ENCODE results near the gene USB1. TPM values are rescaled to one million over a fixed set of nuclear protein-coding genes. Genes with fewer than 3 reads are reported as not detected.

Gene USB1
- total and polyA plus RNA-seq, 2 experiments from 2014 or later: 79.6 to 118 TPM

DNA sequence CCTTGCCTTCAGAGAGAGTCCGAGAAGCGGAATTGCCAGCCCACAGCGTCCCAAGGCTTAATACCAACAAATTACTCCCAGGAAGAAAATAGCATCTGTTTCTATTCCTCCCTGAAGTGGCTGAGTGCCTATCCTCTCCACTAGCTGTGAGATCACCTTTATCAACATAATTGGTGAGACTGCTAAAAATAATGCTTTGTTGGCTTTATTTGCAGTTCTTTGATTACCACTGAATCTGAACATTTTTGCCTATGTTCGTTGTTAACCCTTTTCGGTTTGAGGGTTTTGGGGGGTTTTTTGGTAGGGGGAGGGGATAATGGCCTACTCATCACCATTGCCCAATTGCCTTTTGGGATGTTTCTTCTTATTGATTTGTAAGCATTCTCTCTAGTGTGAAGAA, 55.4 kb downstream of the USB1 start:
- no peaks in the 10 kb centered on the region for H3K79me2 ChIP-seq (replicated peaks; ENCODE audit: insufficient read depth)
- H3K36me3 Mint-ChIP-seq (ENCODE audit: low read depth): no peaks in the 10 kb centered on the region
- H3K9me2 ChIP-seq (ENCODE audit: insufficient read depth): no peaks in the 10 kb centered on the region
- no peak overlapping the region for H3K27ac Mint-ChIP-seq
- H3K4me2 ChIP-seq: no peak overlapping the region
- no peaks in the 10 kb centered on the region for H3K27me3 ChIP-seq (ENCODE audit: insufficient read depth)
- H3K4me3 ChIP-seq: no peak overlapping the region
- no peak for ATAC-seq
- no peaks in the 10 kb centered on the region for H3F3A ChIP-seq (replicated peaks; ENCODE audit: low read depth)
- H3K27ac ChIP-seq (ENCODE audit: low read depth): no peak overlapping the region
- TF ChIP-seq POLR2AphosphoS5 (IDR thresholded peaks at IDR 0.05; ENCODE audit: low read depth): no peak
- H4K20me1 ChIP-seq (replicated peaks; ENCODE audit: insufficient read depth): no peaks in the 10 kb centered on the region
- DNase-seq (ENCODE audit: low spot score): no peak
- H3K27me3 Mint-ChIP-seq (ENCODE audit: insufficient read depth, low read depth, poor library complexity): peaks cover 7% of the 10 kb centered on the region
- peaks cover 5% of the 10 kb centered on the region; the same call in 2 of the 3 replicates for H3K4me1 Mint-ChIP-seq
- H3K36me3 ChIP-seq (ENCODE audit: insufficient read depth): no peaks in the 10 kb centered on the region
- no peak overlapping the region for H2AFZ ChIP-seq
- no peak overlapping the region for H3K4me3 Mint-ChIP-seq
- H3K9me3 Mint-ChIP-seq: no peaks in the 10 kb centered on the region
- no peaks in the 10 kb centered on the region for H3K4me1 ChIP-seq (ENCODE audit: insufficient read depth)

GRCh38 chr16:58057121-58057520, 55.9 kb downstream of the USB1 start:
- Histone ChIP-seq H3K4me2 (no peak overlapping the region), H3K4me3 (no peak overlapping the region), H3K4me1 (ENCODE audit: insufficient read depth) (no peaks in the 10 kb centered on the region), H2AFZ (no peak overlapping the region), H3K27ac (ENCODE audit: low read depth) (no peak overlapping the region), H3K27me3 (ENCODE audit: insufficient read depth) (no peaks in the 10 kb centered on the region), H3K9me2 (ENCODE audit: insufficient read depth) (no peaks in the 10 kb centered on the region), H3F3A (replicated peaks; ENCODE audit: low read depth) (no peaks in the 10 kb centered on the region), H4K20me1 (replicated peaks; ENCODE audit: insufficient read depth) (no peaks in the 10 kb centered on the region), H3K36me3 (ENCODE audit: insufficient read depth) (no peaks in the 10 kb centered on the region), H3K79me2 (replicated peaks; ENCODE audit: insufficient read depth) (no peaks in the 10 kb centered on the region)
- DNase-seq (ENCODE audit: low spot score): no peak
- Mint-ChIP-seq H3K27ac (no peak overlapping the region), H3K36me3 (ENCODE audit: low read depth) (no peaks in the 10 kb centered on the region), H3K4me1 (peaks cover 5% of the 10 kb centered on the region; the same call in 2 of the 3 replicates), H3K9me3 (no peaks in the 10 kb centered on the region), H3K27me3 (ENCODE audit: insufficient read depth, low read depth, poor library complexity) (peaks cover 7% of the 10 kb centered on the region), H3K4me3 (no peak overlapping the region)
- no peak for ATAC-seq
- TF ChIP-seq NANOG (IDR thresholded peaks at IDR 0.05; ENCODE audit: borderline replicate concordance): no peak
- no peak for TF ChIP-seq STAT1 (IDR thresholded peaks at IDR 0.05; ENCODE audit: unreplicated experiment)
- TF ChIP-seq CREB1 (CRISPR knock-in tag; IDR thresholded peaks at IDR 0.05; ENCODE audit: low read depth): no peak
- TF ChIP-seq, protein P1, sequence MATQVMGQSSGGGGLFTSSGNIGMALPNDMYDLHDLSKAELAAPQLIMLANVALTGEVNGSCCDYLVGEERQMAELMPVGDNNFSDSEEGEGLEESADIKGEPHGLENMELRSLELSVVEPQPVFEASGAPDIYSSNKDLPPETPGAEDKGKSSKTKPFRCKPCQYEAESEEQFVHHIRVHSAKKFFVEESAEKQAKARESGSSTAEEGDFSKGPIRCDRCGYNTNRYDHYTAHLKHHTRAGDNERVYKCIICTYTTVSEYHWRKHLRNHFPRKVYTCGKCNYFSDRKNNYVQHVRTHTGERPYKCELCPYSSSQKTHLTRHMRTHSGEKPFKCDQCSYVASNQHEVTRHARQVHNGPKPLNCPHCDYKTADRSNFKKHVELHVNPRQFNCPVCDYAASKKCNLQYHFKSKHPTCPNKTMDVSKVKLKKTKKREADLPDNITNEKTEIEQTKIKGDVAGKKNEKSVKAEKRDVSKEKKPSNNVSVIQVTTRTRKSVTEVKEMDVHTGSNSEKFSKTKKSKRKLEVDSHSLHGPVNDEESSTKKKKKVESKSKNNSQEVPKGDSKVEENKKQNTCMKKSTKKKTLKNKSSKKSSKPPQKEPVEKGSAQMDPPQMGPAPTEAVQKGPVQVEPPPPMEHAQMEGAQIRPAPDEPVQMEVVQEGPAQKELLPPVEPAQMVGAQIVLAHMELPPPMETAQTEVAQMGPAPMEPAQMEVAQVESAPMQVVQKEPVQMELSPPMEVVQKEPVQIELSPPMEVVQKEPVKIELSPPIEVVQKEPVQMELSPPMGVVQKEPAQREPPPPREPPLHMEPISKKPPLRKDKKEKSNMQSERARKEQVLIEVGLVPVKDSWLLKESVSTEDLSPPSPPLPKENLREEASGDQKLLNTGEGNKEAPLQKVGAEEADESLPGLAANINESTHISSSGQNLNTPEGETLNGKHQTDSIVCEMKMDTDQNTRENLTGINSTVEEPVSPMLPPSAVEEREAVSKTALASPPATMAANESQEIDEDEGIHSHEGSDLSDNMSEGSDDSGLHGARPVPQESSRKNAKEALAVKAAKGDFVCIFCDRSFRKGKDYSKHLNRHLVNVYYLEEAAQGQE (IDR thresholded peaks at IDR 0.05; ENCODE audit: unreplicated experiment): no peak
- no peak for TF ChIP-seq EZH2phosphoT487 (IDR thresholded peaks at IDR 0.05; ENCODE audit: unreplicated experiment)
- no peak for TF ChIP-seq ZNF331 (CRISPR knock-in tag; IDR thresholded peaks at IDR 0.05; ENCODE audit: low read depth)
- no peak for TF ChIP-seq JUNB (IDR thresholded peaks at IDR 0.05; ENCODE audit: unreplicated experiment)
- TF ChIP-seq, protein P2, sequence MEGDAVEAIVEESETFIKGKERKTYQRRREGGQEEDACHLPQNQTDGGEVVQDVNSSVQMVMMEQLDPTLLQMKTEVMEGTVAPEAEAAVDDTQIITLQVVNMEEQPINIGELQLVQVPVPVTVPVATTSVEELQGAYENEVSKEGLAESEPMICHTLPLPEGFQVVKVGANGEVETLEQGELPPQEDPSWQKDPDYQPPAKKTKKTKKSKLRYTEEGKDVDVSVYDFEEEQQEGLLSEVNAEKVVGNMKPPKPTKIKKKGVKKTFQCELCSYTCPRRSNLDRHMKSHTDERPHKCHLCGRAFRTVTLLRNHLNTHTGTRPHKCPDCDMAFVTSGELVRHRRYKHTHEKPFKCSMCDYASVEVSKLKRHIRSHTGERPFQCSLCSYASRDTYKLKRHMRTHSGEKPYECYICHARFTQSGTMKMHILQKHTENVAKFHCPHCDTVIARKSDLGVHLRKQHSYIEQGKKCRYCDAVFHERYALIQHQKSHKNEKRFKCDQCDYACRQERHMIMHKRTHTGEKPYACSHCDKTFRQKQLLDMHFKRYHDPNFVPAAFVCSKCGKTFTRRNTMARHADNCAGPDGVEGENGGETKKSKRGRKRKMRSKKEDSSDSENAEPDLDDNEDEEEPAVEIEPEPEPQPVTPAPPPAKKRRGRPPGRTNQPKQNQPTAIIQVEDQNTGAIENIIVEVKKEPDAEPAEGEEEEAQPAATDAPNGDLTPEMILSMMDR (conservative IDR thresholded peaks at IDR 0.05; ENCODE audit: low read depth in 2 of 2): no peak
- TF ChIP-seq, protein P3, sequence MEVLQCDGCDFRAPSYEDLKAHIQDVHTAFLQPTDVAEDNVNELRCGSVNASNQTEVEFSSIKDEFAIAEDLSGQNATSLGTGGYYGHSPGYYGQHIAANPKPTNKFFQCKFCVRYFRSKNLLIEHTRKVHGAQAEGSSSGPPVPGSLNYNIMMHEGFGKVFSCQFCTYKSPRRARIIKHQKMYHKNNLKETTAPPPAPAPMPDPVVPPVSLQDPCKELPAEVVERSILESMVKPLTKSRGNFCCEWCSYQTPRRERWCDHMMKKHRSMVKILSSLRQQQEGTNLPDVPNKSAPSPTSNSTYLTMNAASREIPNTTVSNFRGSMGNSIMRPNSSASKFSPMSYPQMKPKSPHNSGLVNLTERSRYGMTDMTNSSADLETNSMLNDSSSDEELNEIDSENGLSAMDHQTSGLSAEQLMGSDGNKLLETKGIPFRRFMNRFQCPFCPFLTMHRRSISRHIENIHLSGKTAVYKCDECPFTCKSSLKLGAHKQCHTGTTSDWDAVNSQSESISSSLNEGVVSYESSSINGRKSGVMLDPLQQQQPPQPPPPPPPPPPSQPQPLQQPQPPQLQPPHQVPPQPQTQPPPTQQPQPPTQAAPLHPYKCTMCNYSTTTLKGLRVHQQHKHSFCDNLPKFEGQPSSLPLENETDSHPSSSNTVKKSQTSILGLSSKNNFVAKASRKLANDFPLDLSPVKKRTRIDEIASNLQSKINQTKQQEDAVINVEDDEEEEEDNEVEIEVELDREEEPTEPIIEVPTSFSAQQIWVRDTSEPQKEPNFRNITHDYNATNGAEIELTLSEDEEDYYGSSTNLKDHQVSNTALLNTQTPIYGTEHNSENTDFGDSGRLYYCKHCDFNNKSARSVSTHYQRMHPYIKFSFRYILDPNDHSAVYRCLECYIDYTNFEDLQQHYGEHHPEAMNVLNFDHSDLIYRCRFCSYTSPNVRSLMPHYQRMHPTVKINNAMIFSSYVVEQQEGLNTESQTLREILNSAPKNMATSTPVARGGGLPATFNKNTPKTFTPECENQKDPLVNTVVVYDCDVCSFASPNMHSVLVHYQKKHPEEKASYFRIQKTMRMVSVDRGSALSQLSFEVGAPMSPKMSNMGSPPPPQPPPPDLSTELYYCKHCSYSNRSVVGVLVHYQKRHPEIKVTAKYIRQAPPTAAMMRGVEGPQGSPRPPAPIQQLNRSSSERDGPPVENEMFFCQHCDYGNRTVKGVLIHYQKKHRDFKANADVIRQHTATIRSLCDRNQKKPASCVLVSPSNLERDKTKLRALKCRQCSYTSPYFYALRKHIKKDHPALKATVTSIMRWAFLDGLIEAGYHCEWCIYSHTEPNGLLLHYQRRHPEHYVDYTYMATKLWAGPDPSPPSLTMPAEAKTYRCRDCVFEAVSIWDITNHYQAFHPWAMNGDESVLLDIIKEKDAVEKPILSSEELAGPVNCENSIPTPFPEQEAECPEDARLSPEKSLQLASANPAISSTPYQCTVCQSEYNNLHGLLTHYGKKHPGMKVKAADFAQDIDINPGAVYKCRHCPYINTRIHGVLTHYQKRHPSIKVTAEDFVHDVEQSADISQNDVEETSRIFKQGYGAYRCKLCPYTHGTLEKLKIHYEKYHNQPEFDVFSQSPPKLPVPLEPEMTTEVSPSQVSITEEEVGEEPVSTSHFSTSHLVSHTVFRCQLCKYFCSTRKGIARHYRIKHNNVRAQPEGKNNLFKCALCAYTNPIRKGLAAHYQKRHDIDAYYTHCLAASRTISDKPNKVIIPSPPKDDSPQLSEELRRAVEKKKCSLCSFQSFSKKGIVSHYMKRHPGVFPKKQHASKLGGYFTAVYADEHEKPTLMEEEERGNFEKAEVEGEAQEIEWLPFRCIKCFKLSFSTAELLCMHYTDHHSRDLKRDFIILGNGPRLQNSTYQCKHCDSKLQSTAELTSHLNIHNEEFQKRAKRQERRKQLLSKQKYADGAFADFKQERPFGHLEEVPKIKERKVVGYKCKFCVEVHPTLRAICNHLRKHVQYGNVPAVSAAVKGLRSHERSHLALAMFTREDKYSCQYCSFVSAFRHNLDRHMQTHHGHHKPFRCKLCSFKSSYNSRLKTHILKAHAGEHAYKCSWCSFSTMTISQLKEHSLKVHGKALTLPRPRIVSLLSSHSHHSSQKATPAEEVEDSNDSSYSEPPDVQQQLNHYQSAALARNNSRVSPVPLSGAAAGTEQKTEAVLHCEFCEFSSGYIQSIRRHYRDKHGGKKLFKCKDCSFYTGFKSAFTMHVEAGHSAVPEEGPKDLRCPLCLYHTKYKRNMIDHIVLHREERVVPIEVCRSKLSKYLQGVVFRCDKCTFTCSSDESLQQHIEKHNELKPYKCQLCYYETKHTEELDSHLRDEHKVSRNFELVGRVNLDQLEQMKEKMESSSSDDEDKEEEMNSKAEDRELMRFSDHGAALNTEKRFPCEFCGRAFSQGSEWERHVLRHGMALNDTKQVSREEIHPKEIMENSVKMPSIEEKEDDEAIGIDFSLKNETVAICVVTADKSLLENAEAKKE (CRISPR knock-in tag; IDR thresholded peaks at IDR 0.05): no peak

All from GM23338 (cell line).